DND-41 (cell line): ENCODE data around the gene ZNF574.

ENCODE experiments used
- EZH2 ChIP-seq: IDR thresholded peaks from 3 replicates; pipeline ENCODE4 v1.6.1; 2012; ENCODE audit warnings: borderline replicate concordance, low read depth, mild to moderate bottlenecking, moderate library complexity, low read length, inconsistent platforms; ENCODE audit not compliant: severe bottlenecking
- TF ChIP-seq, protein P1 (sequence below): IDR thresholded peaks from 2 replicates; pipeline ENCODE4 v1.5.1; 2012; ENCODE audit warnings: borderline replicate concordance, low read length, moderate library complexity, mild to moderate bottlenecking; ENCODE audit not compliant: poor library complexity, severe bottlenecking; ENCODE audit errors: extremely low read depth

- TF ChIP-seq, protein P1, sequence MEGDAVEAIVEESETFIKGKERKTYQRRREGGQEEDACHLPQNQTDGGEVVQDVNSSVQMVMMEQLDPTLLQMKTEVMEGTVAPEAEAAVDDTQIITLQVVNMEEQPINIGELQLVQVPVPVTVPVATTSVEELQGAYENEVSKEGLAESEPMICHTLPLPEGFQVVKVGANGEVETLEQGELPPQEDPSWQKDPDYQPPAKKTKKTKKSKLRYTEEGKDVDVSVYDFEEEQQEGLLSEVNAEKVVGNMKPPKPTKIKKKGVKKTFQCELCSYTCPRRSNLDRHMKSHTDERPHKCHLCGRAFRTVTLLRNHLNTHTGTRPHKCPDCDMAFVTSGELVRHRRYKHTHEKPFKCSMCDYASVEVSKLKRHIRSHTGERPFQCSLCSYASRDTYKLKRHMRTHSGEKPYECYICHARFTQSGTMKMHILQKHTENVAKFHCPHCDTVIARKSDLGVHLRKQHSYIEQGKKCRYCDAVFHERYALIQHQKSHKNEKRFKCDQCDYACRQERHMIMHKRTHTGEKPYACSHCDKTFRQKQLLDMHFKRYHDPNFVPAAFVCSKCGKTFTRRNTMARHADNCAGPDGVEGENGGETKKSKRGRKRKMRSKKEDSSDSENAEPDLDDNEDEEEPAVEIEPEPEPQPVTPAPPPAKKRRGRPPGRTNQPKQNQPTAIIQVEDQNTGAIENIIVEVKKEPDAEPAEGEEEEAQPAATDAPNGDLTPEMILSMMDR: no peak
- TF ChIP-seq EZH2: no peak
Observed at GRCh38 chr19:42093505-42093904, 17.5 kb downstream of the ZNF574 start.
